Measurements from ENCODE around the gene ATP13A3. TPM values are rescaled to one million over a fixed set of nuclear protein-coding genes. Genes with fewer than 3 reads are reported as not detected.

ATP13A3 gene
- total and polyA plus RNA-seq, 4 donors, result 33.6 to 257 (median 56.4) TPM

- H3K36me3 ChIP-seq (ENCODE audit: control insufficient read depth in 4 of 4, insufficient read depth in 3 of 4, low read depth in 1 of 4, low read length in 3 of 4), result no peaks in the 10 kb centered on the region
- no peak for DNase-seq (ENCODE audit: low spot score)
- no peaks in the 10 kb centered on the region for H3K9me3 ChIP-seq (ENCODE audit: control insufficient read depth in 4 of 4, low read length in 3 of 4)
- H3K4me3 ChIP-seq (ENCODE audit: low read depth in 1 of 3, low read length in 3 of 3), result no peak overlapping the region
- H3K27me3 ChIP-seq (ENCODE audit: control insufficient read depth in 4 of 4, insufficient read depth in 4 of 4, low read length in 3 of 4), result no peaks in the 10 kb centered on the region
- H3K4me1 ChIP-seq (ENCODE audit: control insufficient read depth in 4 of 4, insufficient read depth in 4 of 4, low read length in 3 of 4), result peaks cover 0 to 2% (median 0%) of the 10 kb centered on the region in 4 donors
- H3K27ac ChIP-seq (ENCODE audit: low read depth in 1 of 2, low read length in 2 of 2), result no peak overlapping the region
- 97% methylated on average over 7 of the region's 7 CpGs for WGBS
- no peak overlapping the region for H3K9ac ChIP-seq (ENCODE audit: low read depth in 1 of 2, low read length in 2 of 2)
- no peak for TF ChIP-seq REST (IDR thresholded peaks at IDR 0.05)
- no peak for TF ChIP-seq TAF1 (conservative IDR thresholded peaks at IDR 0.05)
- TF ChIP-seq YY1 (IDR thresholded peaks at IDR 0.05), result no peak
- no peak for TF ChIP-seq GABPA (IDR thresholded peaks at IDR 0.05 in 1 of 2, conservative IDR thresholded peaks at IDR 0.05 in 1 of 2)
- TF ChIP-seq, protein P1, sequence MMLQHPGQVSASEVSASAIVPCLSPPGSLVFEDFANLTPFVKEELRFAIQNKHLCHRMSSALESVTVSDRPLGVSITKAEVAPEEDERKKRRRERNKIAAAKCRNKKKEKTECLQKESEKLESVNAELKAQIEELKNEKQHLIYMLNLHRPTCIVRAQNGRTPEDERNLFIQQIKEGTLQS (IDR thresholded peaks at IDR 0.05), result no peak
- no peak for TF ChIP-seq MAX (IDR thresholded peaks at IDR 0.05)
These were observed 18.1 kb upstream of the ATP13A3 start for GRCh38 chr3:194504861-194505260.

DNA sequence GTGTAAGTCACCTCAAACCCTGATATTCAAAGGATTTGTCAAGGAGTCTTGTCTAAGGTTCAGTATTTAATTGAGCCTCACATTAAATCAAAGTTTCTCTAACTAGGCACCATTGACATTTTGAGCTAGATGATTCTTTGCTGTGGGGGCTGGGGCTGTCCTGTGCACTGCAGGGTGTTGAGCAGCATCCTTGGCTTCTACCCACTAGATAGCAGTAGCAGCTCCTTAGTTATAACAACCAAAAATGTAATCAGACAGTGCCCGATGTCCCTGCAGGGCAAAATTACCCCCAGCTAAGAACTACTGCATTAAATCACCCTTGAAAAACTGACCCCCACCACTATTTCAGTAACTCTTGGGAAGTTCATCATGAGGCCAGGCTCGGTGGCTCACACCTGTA, 17.3 kb upstream of the ATP13A3 start:
- peaks cover 0 to 2% (median 0%) of the 10 kb centered on the region in 4 donors for H3K4me1 ChIP-seq (ENCODE audit: control insufficient read depth in 4 of 4, insufficient read depth in 4 of 4, low read length in 3 of 4)
- H3K9ac ChIP-seq (ENCODE audit: low read depth in 1 of 2, low read length in 2 of 2), result no peak overlapping the region
- WGBS, result 93% methylated on average over 2 of the region's 2 CpGs
- no peak overlapping the region for H3K27ac ChIP-seq (ENCODE audit: low read depth in 1 of 2, low read length in 2 of 2)
- no peaks in the 10 kb centered on the region for H3K36me3 ChIP-seq (ENCODE audit: control insufficient read depth in 4 of 4, insufficient read depth in 3 of 4, low read depth in 1 of 4, low read length in 3 of 4)
- no peak for TF ChIP-seq YY1 (IDR thresholded peaks at IDR 0.05)
- TF ChIP-seq FOXA1 (IDR thresholded peaks at IDR 0.05), result no peak
- TF ChIP-seq, protein P1 (IDR thresholded peaks at IDR 0.05), result no peak
- no peak for TF ChIP-seq CTCF (IDR thresholded peaks at IDR 0.05; ENCODE audit: low read depth, low read length, missing input control)
- no peak for TF ChIP-seq TAF1 (conservative IDR thresholded peaks at IDR 0.05)
- TF ChIP-seq RXRA (IDR thresholded peaks at IDR 0.05), result no peak
- TF ChIP-seq FOXA2 (IDR thresholded peaks at IDR 0.05), result no peak
- no peak for TF ChIP-seq HNF4G (IDR thresholded peaks at IDR 0.05)
- TF ChIP-seq EGR1 (IDR thresholded peaks at IDR 0.05; ENCODE audit: low read depth in 2 of 2), result no peak
- no peak for TF ChIP-seq HNF4A (conservative IDR thresholded peaks at IDR 0.05)
- TF ChIP-seq JUND (IDR thresholded peaks at IDR 0.05), result no peak
- no peak for TF ChIP-seq REST (IDR thresholded peaks at IDR 0.05)
- no peaks in the 10 kb centered on the region for H3K27me3 ChIP-seq (ENCODE audit: control insufficient read depth in 4 of 4, insufficient read depth in 4 of 4, low read length in 3 of 4)
- no peak for DNase-seq (ENCODE audit: low spot score)
- H3K4me3 ChIP-seq (ENCODE audit: low read depth in 1 of 3, low read length in 3 of 3), result no peak overlapping the region
- no peaks in the 10 kb centered on the region for H3K9me3 ChIP-seq (ENCODE audit: control insufficient read depth in 4 of 4, low read length in 3 of 4)
